ENCODE results near the gene DCC. TPM values are rescaled to one million over a fixed set of nuclear protein-coding genes. Genes with fewer than 3 reads are reported as not detected.

The DCC gene
- total RNA-seq, 1 experiment from 2014 or later, result not detected

DNA sequence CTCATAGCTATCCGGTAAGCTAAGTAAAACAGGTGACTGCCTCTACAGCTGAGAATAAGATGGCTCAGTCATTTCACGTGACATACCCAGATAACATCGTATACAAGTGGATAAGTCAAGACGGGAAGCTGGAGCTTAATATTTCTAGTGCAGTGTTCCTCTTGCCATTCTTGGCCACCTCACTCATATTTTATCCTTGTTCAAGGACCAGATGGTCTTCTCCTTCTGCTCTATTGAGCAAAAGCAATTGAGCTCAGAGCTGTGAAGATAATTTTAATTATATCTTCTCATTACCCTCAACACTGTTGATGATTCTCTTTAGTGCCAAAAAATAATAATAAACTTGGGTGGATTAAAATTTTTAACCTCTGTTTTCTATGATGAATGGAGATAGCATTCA lies 201.1 kb downstream of the DCC start:
- Histone ChIP-seq H3K9me3 (ENCODE audit: low read length) (no peaks in the 10 kb centered on the region), H3F3A (ENCODE audit: low read length, unreplicated experiment) (no peaks in the 10 kb centered on the region), H3K79me2 (ENCODE audit: low read length) (no peaks in the 10 kb centered on the region), H4K20me1 (ENCODE audit: low read length) (no peaks in the 10 kb centered on the region), H3K27ac (ENCODE audit: low read length) (no peak overlapping the region), H3K4me1 (ENCODE audit: insufficient read depth, low read length) (no peaks in the 10 kb centered on the region), H3K4me3 (ENCODE audit: low read length) (no peak overlapping the region), H3K4me2 (ENCODE audit: low read length) (no peak overlapping the region), H3K9ac (ENCODE audit: low read length) (no peak overlapping the region), H2AFZ (ENCODE audit: low read length) (no peak overlapping the region), H3K27me3 (ENCODE audit: low read length) (no peaks in the 10 kb centered on the region), H3K36me3 (ENCODE audit: low read depth, low read length) (no peaks in the 10 kb centered on the region), H3K9me2 (replicated peaks; ENCODE audit: low read length) (no peaks in the 10 kb centered on the region)
- TF ChIP-seq EZH2phosphoT487 (IDR thresholded peaks at IDR 0.05; ENCODE audit: borderline replicate concordance, low read length) (no peak), EZH2 (IDR thresholded peaks at IDR 0.05; ENCODE audit: low read length, unreplicated experiment) (no peak)
- TF ChIP-seq, protein P1, sequence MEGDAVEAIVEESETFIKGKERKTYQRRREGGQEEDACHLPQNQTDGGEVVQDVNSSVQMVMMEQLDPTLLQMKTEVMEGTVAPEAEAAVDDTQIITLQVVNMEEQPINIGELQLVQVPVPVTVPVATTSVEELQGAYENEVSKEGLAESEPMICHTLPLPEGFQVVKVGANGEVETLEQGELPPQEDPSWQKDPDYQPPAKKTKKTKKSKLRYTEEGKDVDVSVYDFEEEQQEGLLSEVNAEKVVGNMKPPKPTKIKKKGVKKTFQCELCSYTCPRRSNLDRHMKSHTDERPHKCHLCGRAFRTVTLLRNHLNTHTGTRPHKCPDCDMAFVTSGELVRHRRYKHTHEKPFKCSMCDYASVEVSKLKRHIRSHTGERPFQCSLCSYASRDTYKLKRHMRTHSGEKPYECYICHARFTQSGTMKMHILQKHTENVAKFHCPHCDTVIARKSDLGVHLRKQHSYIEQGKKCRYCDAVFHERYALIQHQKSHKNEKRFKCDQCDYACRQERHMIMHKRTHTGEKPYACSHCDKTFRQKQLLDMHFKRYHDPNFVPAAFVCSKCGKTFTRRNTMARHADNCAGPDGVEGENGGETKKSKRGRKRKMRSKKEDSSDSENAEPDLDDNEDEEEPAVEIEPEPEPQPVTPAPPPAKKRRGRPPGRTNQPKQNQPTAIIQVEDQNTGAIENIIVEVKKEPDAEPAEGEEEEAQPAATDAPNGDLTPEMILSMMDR (conservative IDR thresholded peaks at IDR 0.05; ENCODE audit: low read depth, low read length), result no peak
- ChIA-PET POLR2A (ENCODE audit: unreplicated experiment) (no interaction called here), CTCF (no interaction called here)
- no TSS peak for BruUV-seq (replicated peaks)
- intact Hi-C loops (cut with micrococcal nuclease), result no loop called here
- DNase-seq (no peak), ATAC-seq (no peak)

GRCh38 chr18:52544086-52544485 lies 204.1 kb downstream of the DCC start:
- no peaks in the 10 kb centered on the region for H3K36me3 ChIP-seq (ENCODE audit: low read depth, low read length)
- TF ChIP-seq EZH2 (IDR thresholded peaks at IDR 0.05; ENCODE audit: low read length, unreplicated experiment), result no peak
- H3K9me2 ChIP-seq (replicated peaks; ENCODE audit: low read length), result no peaks in the 10 kb centered on the region
- H4K20me1 ChIP-seq (ENCODE audit: low read length), result no peaks in the 10 kb centered on the region
- H2AFZ ChIP-seq (ENCODE audit: low read length), result no peak overlapping the region
- H3F3A ChIP-seq (ENCODE audit: low read length, unreplicated experiment), result no peaks in the 10 kb centered on the region
- H3K27ac ChIP-seq (ENCODE audit: low read length), result no peak overlapping the region
- no peaks in the 10 kb centered on the region for H3K79me2 ChIP-seq (ENCODE audit: low read length)
- ATAC-seq (no peak), DNase-seq (no peak)
- no peaks in the 10 kb centered on the region for H3K27me3 ChIP-seq (ENCODE audit: low read length)
- no TSS peak for BruUV-seq (replicated peaks)
- H3K4me3 ChIP-seq (ENCODE audit: low read length), result no peak overlapping the region
- no peak overlapping the region for H3K9ac ChIP-seq (ENCODE audit: low read length)
- no peak overlapping the region for H3K4me2 ChIP-seq (ENCODE audit: low read length)
- ChIA-PET POLR2A (ENCODE audit: unreplicated experiment) (no interaction called here), CTCF (no interaction called here)
- H3K4me1 ChIP-seq (ENCODE audit: insufficient read depth, low read length), result no peaks in the 10 kb centered on the region
- intact Hi-C loops (cut with micrococcal nuclease), result no loop called here
- H3K9me3 ChIP-seq (ENCODE audit: low read length), result no peaks in the 10 kb centered on the region

DNA sequence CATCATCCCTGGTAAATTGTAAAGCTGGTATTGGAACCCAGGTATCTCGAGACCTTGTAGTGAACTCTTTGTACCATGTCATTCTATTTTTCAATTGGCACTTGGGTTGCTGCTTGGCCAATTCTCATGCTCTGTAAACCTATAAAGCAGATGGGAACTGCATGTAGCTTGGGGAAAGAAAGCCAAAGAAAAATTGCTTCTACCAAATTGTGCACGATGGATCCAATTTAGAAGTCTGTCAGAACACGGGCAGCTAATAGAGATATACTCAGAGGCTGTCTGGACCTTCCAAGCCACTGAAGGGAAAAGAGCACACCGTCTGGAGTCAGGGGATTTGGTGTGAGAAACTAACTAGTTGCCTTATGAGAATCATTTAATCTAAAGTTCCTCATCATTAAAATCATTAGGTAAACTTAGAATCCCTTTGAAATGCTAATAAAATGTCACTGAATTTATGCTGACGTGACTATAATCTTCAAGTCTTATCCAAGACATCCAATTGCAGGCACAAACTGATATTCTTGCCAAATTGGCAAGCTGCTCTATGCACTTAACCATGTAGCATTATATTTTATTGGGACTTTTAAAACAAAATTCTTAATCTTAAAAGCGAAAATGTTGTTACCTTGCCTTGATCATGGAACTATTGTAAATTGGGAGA lies 206.8 kb downstream of the DCC start:
- H3K4me2 ChIP-seq (ENCODE audit: low read length), result no peak overlapping the region
- no peaks in the 10 kb centered on the region for H3K9me2 ChIP-seq (replicated peaks; ENCODE audit: low read length)
- no peaks in the 10 kb centered on the region for H3K27me3 ChIP-seq (ENCODE audit: low read length)
- H3K9me3 ChIP-seq (ENCODE audit: low read length), result no peaks in the 10 kb centered on the region
- ATAC-seq, result no peak
- no peak overlapping the region for H3K27ac ChIP-seq (ENCODE audit: low read length)
- CTCF ChIA-PET, result no interaction called here
- DNase-seq, result no peak
- H3K9ac ChIP-seq (ENCODE audit: low read length), result no peak overlapping the region
- TF ChIP-seq, protein P1 (conservative IDR thresholded peaks at IDR 0.05; ENCODE audit: low read depth, low read length), result no peak
- TF ChIP-seq EZH2phosphoT487 (IDR thresholded peaks at IDR 0.05; ENCODE audit: borderline replicate concordance, low read length), result no peak
- TF ChIP-seq EZH2 (IDR thresholded peaks at IDR 0.05; ENCODE audit: low read length, unreplicated experiment), result no peak
- POLR2A ChIA-PET (ENCODE audit: unreplicated experiment), result no interaction called here
- H2AFZ ChIP-seq (ENCODE audit: low read length), result no peak overlapping the region
- H3F3A ChIP-seq (ENCODE audit: low read length, unreplicated experiment), result no peaks in the 10 kb centered on the region
- H3K4me3 ChIP-seq (ENCODE audit: low read length), result no peak overlapping the region
- H4K20me1 ChIP-seq (ENCODE audit: low read length), result no peaks in the 10 kb centered on the region
- H3K36me3 ChIP-seq (ENCODE audit: low read depth, low read length), result no peaks in the 10 kb centered on the region
- no TSS peak for BruUV-seq (replicated peaks)
- no peaks in the 10 kb centered on the region for H3K79me2 ChIP-seq (ENCODE audit: low read length)
- intact Hi-C loops (cut with micrococcal nuclease), result no loop called here
- H3K4me1 ChIP-seq (ENCODE audit: insufficient read depth, low read length), result no peaks in the 10 kb centered on the region

Measured in PC-3 (cell line).